Fibroblast of lung (primary cell): ENCODE data around the gene MECR. TPM values are rescaled to one million over a fixed set of nuclear protein-coding genes. Genes with fewer than 3 reads are reported as not detected.

Experiments
- DNase-seq, 2 donors: peaks; one replicate each; pipeline versions ENCODE4 v3.0.0 to v3.0.0-alpha.2; 2010; ENCODE audit warnings: low read depth in 2 of 2
- H2AFZ ChIP-seq: 2 replicates; pipeline ENCODE4 v1.5.1; 2012; ENCODE audit warnings: low read length, control low read depth, inconsistent platforms
- H3K27ac ChIP-seq: 2 replicates; pipeline ENCODE4 v1.5.1; 2011; ENCODE audit warnings: low read length, control low read depth; ENCODE audit not compliant: insufficient read depth
- H3K27me3 ChIP-seq: 2 replicates; pipeline ENCODE4 v1.5.1; 2011; ENCODE audit warnings: mild to moderate bottlenecking, low read length; ENCODE audit not compliant: control insufficient read depth, insufficient read depth
- H3K36me3 ChIP-seq: 2 replicates; pipeline ENCODE4 v1.5.1; 2011; ENCODE audit warnings: low read length; ENCODE audit not compliant: control insufficient read depth, insufficient read depth
- H3K4me1 ChIP-seq: 2 replicates; pipeline ENCODE4 v1.5.1; 2011; ENCODE audit warnings: low read length; ENCODE audit not compliant: control insufficient read depth, insufficient read depth; ENCODE audit errors: extremely low read depth
- H3K4me2 ChIP-seq: 2 replicates; pipeline ENCODE4 v1.5.1; 2011; ENCODE audit warnings: low read length, control low read depth; ENCODE audit not compliant: insufficient read depth; ENCODE audit errors: extremely low read depth
- H3K4me3 ChIP-seq, 4 experiments: fragments of 200-600 bp in 1 of 4; sonication (generic) in 1 of 4; replicated peaks in 1 of 4; 2 replicates each; pipeline ENCODE4 v1.5.1; 2011 to 2016; ENCODE audit warnings: low read length in 4 of 4, low read depth in 3 of 4, mild to moderate bottlenecking in 3 of 4, control low read depth in 2 of 4, inconsistent platforms in 1 of 4, mixed read lengths in 1 of 4; ENCODE audit not compliant: insufficient read depth in 1 of 4; ENCODE audit errors: control extremely low read depth in 1 of 4
- H3K79me2 ChIP-seq: 2 replicates; pipeline ENCODE4 v1.5.1; 2012; ENCODE audit warnings: mild to moderate bottlenecking, low read length, inconsistent platforms; ENCODE audit not compliant: control insufficient read depth, insufficient read depth
- H3K9ac ChIP-seq: 2 replicates; pipeline ENCODE4 v1.5.1; 2011; ENCODE audit warnings: mild to moderate bottlenecking, low read length, control low read depth; ENCODE audit not compliant: insufficient read depth
- H3K9me3 ChIP-seq: 2 replicates; pipeline ENCODE4 v1.5.1; 2012; ENCODE audit warnings: low read depth, low read length; ENCODE audit not compliant: control insufficient read depth, insufficient read depth
- H4K20me1 ChIP-seq: 2 replicates; pipeline ENCODE4 v1.5.1; 2011; ENCODE audit warnings: low read length; ENCODE audit not compliant: control insufficient read depth, insufficient read depth; ENCODE audit errors: extremely low read depth
- EZH2 ChIP-seq: IDR thresholded peaks from 2 replicates; pipeline ENCODE4 v1.5.1; 2012; ENCODE audit warnings: low read length, control low read depth, mild to moderate bottlenecking; ENCODE audit errors: missing control alignments
- polyA plus RNA-seq, 2 donors: library from polyadenylated mRNA; depleted of rRNA in 1 of 2; stranded (reverse) in 1 of 2; unstranded in 1 of 2; fragments of >200 nt; gene quantifications; 2 replicates each; pipeline ENCODE4 v1.2.1, GENCODE V29; 2011 to 2012; ENCODE audit warnings: missing spikeins in 1 of 2
- total RNA-seq: library from RNA; depleted of rRNA; stranded (reverse); fragments of >200 nt; gene quantifications from 2 replicates; pipeline ENCODE4 v1.2.1, GENCODE V29; 2014
- TF ChIP-seq, protein P1 (sequence below), 2 donors: IDR thresholded peaks in 1 of 2; conservative IDR thresholded peaks in 1 of 2; 1 replicate in 1 of 2; 2 replicates in 1 of 2; pipeline ENCODE4 v1.5.1; 2011 to 2012; ENCODE audit warnings: low read length in 2 of 2, control low read depth in 1 of 2, inconsistent platforms in 1 of 2, low read depth in 1 of 2, mild to moderate bottlenecking in 1 of 2

The MECR gene
- total and polyA plus RNA-seq, 2 donors (not counting 1 experiment from before 2014, with no cell fraction given): 17.5 to 19.8 TPM

DNA sequence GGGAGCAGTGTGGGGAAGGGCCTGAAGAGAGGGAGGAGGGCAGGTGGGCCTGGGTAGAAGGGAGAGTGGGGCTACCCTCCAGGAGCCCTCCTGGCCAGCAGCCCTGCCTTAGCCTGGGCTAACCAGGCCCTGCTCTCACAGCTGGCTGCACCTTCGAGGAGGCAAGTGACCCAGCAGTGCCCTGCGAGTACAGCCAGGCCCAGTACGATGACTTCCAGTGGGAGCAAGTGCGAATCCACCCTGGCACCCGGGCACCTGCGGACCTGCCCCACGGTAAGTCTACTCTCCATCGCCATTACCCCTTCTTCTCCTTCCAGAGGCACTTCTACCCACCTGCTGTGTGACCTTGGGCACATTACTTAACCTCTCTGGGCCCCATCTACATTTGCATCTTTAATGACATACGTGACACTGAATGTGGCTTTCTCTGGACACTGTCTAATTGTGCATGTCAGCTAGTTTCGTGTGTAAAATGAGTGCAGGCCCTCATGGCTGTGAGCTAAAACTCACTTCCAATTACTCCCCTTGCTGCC lies 24.5 kb upstream of the MECR start:
- Histone ChIP-seq H4K20me1 (no peaks in the 10 kb centered on the region), H3K4me1 (no peaks in the 10 kb centered on the region), H3K36me3 (no peaks in the 10 kb centered on the region), H3K27me3 (peaks cover 2% of the 10 kb centered on the region), H2AFZ (no peak overlapping the region), H3K4me3 (no peak overlapping the region), H3K79me2 (no peaks in the 10 kb centered on the region), H3K27ac (no peak overlapping the region), H3K4me2 (no peak overlapping the region), H3K9me3 (no peaks in the 10 kb centered on the region), H3K9ac (no peak overlapping the region)
- no peak for TF ChIP-seq EZH2
- TF ChIP-seq, protein P1, sequence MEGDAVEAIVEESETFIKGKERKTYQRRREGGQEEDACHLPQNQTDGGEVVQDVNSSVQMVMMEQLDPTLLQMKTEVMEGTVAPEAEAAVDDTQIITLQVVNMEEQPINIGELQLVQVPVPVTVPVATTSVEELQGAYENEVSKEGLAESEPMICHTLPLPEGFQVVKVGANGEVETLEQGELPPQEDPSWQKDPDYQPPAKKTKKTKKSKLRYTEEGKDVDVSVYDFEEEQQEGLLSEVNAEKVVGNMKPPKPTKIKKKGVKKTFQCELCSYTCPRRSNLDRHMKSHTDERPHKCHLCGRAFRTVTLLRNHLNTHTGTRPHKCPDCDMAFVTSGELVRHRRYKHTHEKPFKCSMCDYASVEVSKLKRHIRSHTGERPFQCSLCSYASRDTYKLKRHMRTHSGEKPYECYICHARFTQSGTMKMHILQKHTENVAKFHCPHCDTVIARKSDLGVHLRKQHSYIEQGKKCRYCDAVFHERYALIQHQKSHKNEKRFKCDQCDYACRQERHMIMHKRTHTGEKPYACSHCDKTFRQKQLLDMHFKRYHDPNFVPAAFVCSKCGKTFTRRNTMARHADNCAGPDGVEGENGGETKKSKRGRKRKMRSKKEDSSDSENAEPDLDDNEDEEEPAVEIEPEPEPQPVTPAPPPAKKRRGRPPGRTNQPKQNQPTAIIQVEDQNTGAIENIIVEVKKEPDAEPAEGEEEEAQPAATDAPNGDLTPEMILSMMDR (conservative IDR thresholded peaks at IDR 0.05 in 1 of 2, IDR thresholded peaks at IDR 0.05 in 1 of 2; ENCODE audit: low read depth in 1 of 2, low read length in 2 of 2): no peak
- DNase-seq: no peak

DNA sequence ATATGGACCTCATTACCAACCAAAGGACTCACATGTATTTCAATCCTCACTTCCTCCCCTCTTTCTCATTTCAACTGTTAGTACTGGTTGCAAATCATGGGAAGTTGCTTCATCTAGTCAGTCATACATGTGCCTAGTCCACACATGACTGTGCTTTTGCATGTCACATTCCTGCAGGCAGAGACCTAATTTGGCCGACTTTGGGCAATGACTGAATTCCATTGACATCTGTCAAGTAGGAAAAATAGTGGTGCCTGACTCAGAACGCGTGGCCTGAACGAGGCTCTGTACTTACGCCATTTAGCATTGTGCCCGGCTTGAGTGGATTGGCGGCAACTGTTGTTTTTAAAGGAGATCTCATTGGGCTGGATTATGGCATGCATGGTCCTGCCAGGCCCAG lies 23.6 kb upstream of the MECR start:
- no peaks in the 10 kb centered on the region for H3K79me2 ChIP-seq
- no peaks in the 10 kb centered on the region for H3K36me3 ChIP-seq
- H3K4me2 ChIP-seq: no peak overlapping the region
- H3K9ac ChIP-seq: no peak overlapping the region
- no peaks in the 10 kb centered on the region for H3K4me1 ChIP-seq
- no peak overlapping the region for H3K4me3 ChIP-seq
- H2AFZ ChIP-seq: no peak overlapping the region
- H3K27me3 ChIP-seq: peaks cover 2% of the 10 kb centered on the region
- H4K20me1 ChIP-seq: no peaks in the 10 kb centered on the region
- peak in 1 of 2 donors; percentile 58 for DNase-seq
- TF ChIP-seq, protein P1 (conservative IDR thresholded peaks at IDR 0.05 in 1 of 2, IDR thresholded peaks at IDR 0.05 in 1 of 2; ENCODE audit: low read depth in 1 of 2, low read length in 2 of 2): no peak
- no peak for TF ChIP-seq EZH2
- H3K27ac ChIP-seq: no peak overlapping the region
- H3K9me3 ChIP-seq: no peaks in the 10 kb centered on the region

DNA sequence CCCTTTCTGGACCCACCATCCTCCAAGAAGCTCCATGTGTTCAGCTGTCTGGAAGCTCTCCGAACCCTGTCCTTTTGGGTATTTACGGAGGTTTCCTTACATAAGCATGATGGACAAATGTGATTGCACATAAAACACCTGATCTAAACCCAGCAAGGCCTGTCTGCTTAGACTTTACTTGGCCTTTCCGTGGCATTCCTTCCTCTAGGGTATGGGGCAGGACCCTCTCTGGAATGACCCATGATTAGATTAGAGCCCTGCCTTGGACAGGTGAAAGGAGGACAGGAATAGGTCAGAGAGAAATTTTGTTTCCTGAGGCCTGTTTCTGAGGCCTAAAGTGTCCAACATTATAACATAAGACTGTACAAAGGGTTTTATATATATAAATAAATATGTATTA lies 22.4 kb upstream of the MECR start:
- no peaks in the 10 kb centered on the region for H4K20me1 ChIP-seq
- H2AFZ ChIP-seq: no peak overlapping the region
- no peak for TF ChIP-seq EZH2
- TF ChIP-seq, protein P1 (conservative IDR thresholded peaks at IDR 0.05 in 1 of 2, IDR thresholded peaks at IDR 0.05 in 1 of 2; ENCODE audit: low read depth in 1 of 2, low read length in 2 of 2): no peak
- no peaks in the 10 kb centered on the region for H3K27me3 ChIP-seq
- H3K4me3 ChIP-seq: no peak overlapping the region
- H3K79me2 ChIP-seq: no peaks in the 10 kb centered on the region
- H3K27ac ChIP-seq: no peak overlapping the region
- H3K9me3 ChIP-seq: no peaks in the 10 kb centered on the region
- H3K4me2 ChIP-seq: no peak overlapping the region
- no peak overlapping the region for H3K9ac ChIP-seq
- no peak for DNase-seq
- H3K4me1 ChIP-seq: no peaks in the 10 kb centered on the region
- H3K36me3 ChIP-seq: no peaks in the 10 kb centered on the region
